HepG2 (cell line): ENCODE data around the gene NTM. TPM values are rescaled to one million over a fixed set of nuclear protein-coding genes. Genes with fewer than 3 reads are reported as not detected.

Experiments
- ATAC-seq: fragments of 200-7000 bp; cut with Tn5 transposase; 3 replicates; pipeline ENCODE4 v1.9.1; 2020; ENCODE audit warnings: mild to moderate bottlenecking, moderate library complexity
- BruUV-seq: library from RNA; stranded (reverse); fragments of 400-500 nt; replicated peaks from 2 replicates; lab custom pipeline; 2021; lab: Mats Ljungman, UMichigan
- CTCF ChIA-PET: fragments of 300-600 bp; formaldehyde crosslinking; extraction: SDS; loops from one replicate; lab custom pipeline; 2021; ENCODE audit warnings: low total read pairs, inconsistent platforms, low intra/inter-chr PET ratio; lab: Yijun Ruan, JAX
- POLR2A ChIA-PET: fragments of 350-600 bp; sonication (Branson Sonifier 250); formaldehyde crosslinking; loops from one replicate; lab custom pipeline; 2020; ENCODE audit warnings: antibody characterized with exemption, inconsistent platforms; lab: Yijun Ruan, JAX
- DNase-seq: peaks from one replicate; pipeline ENCODE4 v3.0.0-alpha.2; 2015; ENCODE audit warnings: low spot score
- FAIRE-seq: peaks from 3 replicates; lab custom pipeline; 2011; peaks lifted over from hg19 to GRCh38; lab: Jason Lieb, UNC
- H2AFZ ChIP-seq: one replicate; pipeline ENCODE4 v1.6.1; 2011; ENCODE audit warnings: low read length, inconsistent platforms
- H3K27ac ChIP-seq: fragments of 300-600 bp; 3 replicates; pipeline ENCODE4 v1.8.0; 2011; ENCODE audit warnings: mixed run types, mild to moderate bottlenecking, mixed read lengths, low read length, inconsistent platforms; ENCODE audit not compliant: insufficient read depth; ENCODE audit errors: extremely low read length
- H3K27me3 ChIP-seq, 2 experiments: fragments of 200-600 bp in 1 of 2; 2 replicates in 1 of 2; 3 replicates in 1 of 2; pipeline versions ENCODE4 v1.6.0 to v1.8.0; 2011; ENCODE audit warnings: low read length in 2 of 2, mild to moderate bottlenecking in 2 of 2, moderate library complexity in 2 of 2, inconsistent platforms in 1 of 2; ENCODE audit not compliant: insufficient read depth in 2 of 2, control insufficient read depth in 1 of 2
- H3K36me3 ChIP-seq, 2 experiments: fragments of 200-600 bp in 1 of 2; replicated peaks in 1 of 2; 2 replicates in 1 of 2; 3 replicates in 1 of 2; pipeline versions ENCODE4 v1.5.1 to v1.8.0; 2011; ENCODE audit warnings: low read length in 2 of 2, inconsistent platforms in 1 of 2; ENCODE audit not compliant: insufficient read depth in 2 of 2, control insufficient read depth in 1 of 2
- H3K4me1 ChIP-seq: 2 replicates; pipeline ENCODE4 v1.5.1; 2012; ENCODE audit warnings: low read length, inconsistent platforms; ENCODE audit not compliant: insufficient read depth
- H3K4me2 ChIP-seq: 2 replicates; pipeline ENCODE4 v1.6.0; 2011; ENCODE audit warnings: low read depth, low read length, inconsistent platforms
- H3K4me3 ChIP-seq, 3 experiments: fragments of 200-600 bp in 1 of 3; sonication (generic), shearing (Covaris generic) in 1 of 3; replicated peaks in 1 of 3; 2 replicates each; pipeline ENCODE4 v1.5.1; 2011 to 2016; ENCODE audit warnings: low read length in 3 of 3, inconsistent platforms in 2 of 3, low read depth in 2 of 3, mild to moderate bottlenecking in 2 of 3, control low read depth in 1 of 3, mixed read lengths in 1 of 3; ENCODE audit not compliant: insufficient read depth in 1 of 3
- H3K79me2 ChIP-seq: one replicate; pipeline ENCODE4 v1.6.1; 2011; ENCODE audit warnings: low read length, inconsistent platforms; ENCODE audit not compliant: insufficient read depth
- H3K9ac ChIP-seq: 2 replicates; pipeline ENCODE4 v1.6.0; 2011; ENCODE audit warnings: mild to moderate bottlenecking, low read depth, low read length, inconsistent platforms; ENCODE audit not compliant: insufficient read depth
- H3K9me3 ChIP-seq: 2 replicates; pipeline ENCODE4 v1.5.1; 2012; ENCODE audit warnings: mild to moderate bottlenecking, low read length
- H4K20me1 ChIP-seq: 2 replicates; pipeline ENCODE4 v1.6.0; 2011; ENCODE audit warnings: inconsistent platforms, mild to moderate bottlenecking, low read length, moderate library complexity; ENCODE audit not compliant: insufficient read depth
- EZH2 ChIP-seq: conservative IDR thresholded peaks from 2 replicates; pipeline ENCODE4 v1.6.1; 2012; ENCODE audit warnings: mild to moderate bottlenecking, low read depth, low read length, moderate library complexity
- HMG20A ChIP-seq: IDR thresholded peaks from 2 replicates; pipeline ENCODE4 v1.6.1; 2016; ENCODE audit warnings: borderline replicate concordance
- HOMEZ ChIP-seq: IDR thresholded peaks from 2 replicates; pipeline ENCODE4 v1.6.1; 2016; ENCODE audit warnings: low read depth
- MAF1 ChIP-seq: sonication (generic); formaldehyde crosslinking; IDR thresholded peaks from 2 replicates; pipeline ENCODE4 v1.5.0; 2020; ENCODE audit warnings: missing genetic modification reagents, borderline replicate concordance
- NFKBIZ ChIP-seq: IDR thresholded peaks from 2 replicates; pipeline ENCODE4 v1.6.1; 2018; ENCODE audit warnings: missing genetic modification reagents, missing compliant biosample characterization
- PRDM10 ChIP-seq: sonication (generic); formaldehyde crosslinking; IDR thresholded peaks from 2 replicates; pipeline ENCODE4 v1.4.0; 2020; ENCODE audit warnings: low read depth, missing genetic modification reagents
- SNRNP70 ChIP-seq: fragments of 200-400 bp; formaldehyde crosslinking; IDR thresholded peaks from 2 replicates; pipeline ENCODE4 v1.6.1; 2017; ENCODE audit warnings: mild to moderate bottlenecking, low read depth, low read length, moderate library complexity
- ZFP1 ChIP-seq: IDR thresholded peaks from 2 replicates; pipeline ENCODE4 v1.6.1; 2016
- ZFP36 ChIP-seq: fragments of 150-350 bp; IDR thresholded peaks from 2 replicates; pipeline ENCODE4 v1.6.1; 2018; ENCODE audit warnings: borderline replicate concordance, low read length, low read depth; ENCODE audit not compliant: partially characterized antibody
- ZFX ChIP-seq: sonication (generic); formaldehyde crosslinking; IDR thresholded peaks from 2 replicates; pipeline ENCODE4 v1.4.0; 2020; ENCODE audit warnings: mild to moderate bottlenecking, low read depth, missing genetic modification reagents, moderate library complexity
- ZFYVE20 ChIP-seq: sonication (generic); formaldehyde crosslinking; IDR thresholded peaks from 2 replicates; pipeline ENCODE4 v1.8.0; 2023; ENCODE audit warnings: low read depth, mild to moderate bottlenecking, moderate library complexity, missing genetic modification reagents, borderline replicate concordance
- ZHX1 ChIP-seq: sonication (generic); formaldehyde crosslinking; IDR thresholded peaks from 2 replicates; pipeline ENCODE4 v1.8.1; 2022; ENCODE audit warnings: low read depth, mild to moderate bottlenecking, missing genetic modification reagents
- ZNF232 ChIP-seq: sonication (generic); formaldehyde crosslinking; IDR thresholded peaks from 2 replicates; pipeline ENCODE4 v1.4.0; 2020; ENCODE audit warnings: missing genetic modification reagents, borderline replicate concordance
- ZNF234 ChIP-seq: sonication (generic); formaldehyde crosslinking; conservative IDR thresholded peaks from 2 replicates; pipeline ENCODE4 v1.5.1; 2020; ENCODE audit warnings: mild to moderate bottlenecking, missing genetic modification reagents
- ZNF557 ChIP-seq: sonication (generic); formaldehyde crosslinking; IDR thresholded peaks from 2 replicates; pipeline ENCODE4 v1.4.0; 2020; ENCODE audit warnings: missing genetic modification reagents
- ZNF703 ChIP-seq: sonication (generic); formaldehyde crosslinking; IDR thresholded peaks from 2 replicates; pipeline ENCODE4 v1.5.1; 2020; ENCODE audit warnings: missing genetic modification reagents, mild to moderate bottlenecking, moderate library complexity, borderline replicate concordance
- ZSCAN21 ChIP-seq: sonication (generic); formaldehyde crosslinking; IDR thresholded peaks from 2 replicates; pipeline ENCODE4 v1.8.0; 2022; ENCODE audit warnings: mild to moderate bottlenecking, missing genetic modification reagents, moderate library complexity, borderline replicate concordance
- WGBS: methylation state at CpG from one replicate; pipeline ENCODE4 v1.1.6; 2017; ENCODE audit warnings: low lambda C conversion rate; 5-methylcytosine and 5-hydroxymethylcytosine counted together
- in situ Hi-C: cut with HindIII; loops from 2 replicates; pipeline ENCODE4 v1.10.0; 2017; ENCODE audit warnings: low pct_unique_long_range_greater_than_20kb; ENCODE audit not compliant: extremely low pct_ligation_motif_present
- intact Hi-C: fragments of 100-400 bp; cut with micrococcal nuclease; formaldehyde crosslinking; loops from one replicate; pipeline ENCODE4 v1.10.0; 2022; ENCODE audit not compliant: unreplicated experiment
- polyA plus RNA-seq, 8 experiments: library from polyadenylated mRNA; depleted of rRNA in 3 of 8; stranded (reverse) in 7 of 8; unstranded in 1 of 8; fragments of >200 nt; fragmentation: Illumina TruSeq in 4 of 8; extraction: Trizol in 4 of 8; gene quantifications; 2 replicates each; pipeline versions ENCODE4 v1.2.1 to v1.2.3, GENCODE V29; 2011 to 2016; ENCODE audit warnings: low read depth in 4 of 8, missing spikeins in 1 of 8, mixed read lengths in 1 of 8; ENCODE audit not compliant: insufficient read depth in 1 of 8
- total RNA-seq, 5 experiments: library from RNA; depleted of rRNA; stranded (reverse); fragments of >200 nt; fragmentation: Illumina TruSeq; extraction: Trizol; gene quantifications; 2 replicates each; pipeline ENCODE4 v1.2.3, GENCODE V29; 2016; ENCODE audit warnings: low read depth in 1 of 5

NTM gene
- total and polyA plus RNA-seq, 2 of the 13 experiments (the other 11 are each of a cell fraction or from before 2014, with no cell fraction given): not detected

GRCh38 chr11:132361011-132361550, 990.7 kb downstream of the NTM start (continued):
- no peak for TF ChIP-seq ZFX
- no peak for TF ChIP-seq ZSCAN21
- TF ChIP-seq HMG20A (CRISPR knock-in tag): no peak
- no peak for TF ChIP-seq NFKBIZ

GRCh38 chr11:132365650-132366049, 995.2 kb downstream of the NTM start:
- Histone ChIP-seq H3K4me2 (no peak overlapping the region), H3K79me2 (no peaks in the 10 kb centered on the region), H2AFZ (no peak overlapping the region), H4K20me1 (no peaks in the 10 kb centered on the region), H3K9me3 (peaks cover 35% of the 10 kb centered on the region), H3K9ac (no peak overlapping the region), H3K27me3 (no peaks in the 10 kb centered on the region), H3K36me3 (no peaks in the 10 kb centered on the region), H3K27ac (no peak overlapping the region), H3K4me1 (no peaks in the 10 kb centered on the region), H3K4me3 (no peak overlapping the region)
- ATAC-seq (no peak), FAIRE-seq (no peak), DNase-seq (no peak)
- in situ Hi-C loops (no loop called here), intact Hi-C loops (no loop called here)
- ChIA-PET POLR2A (no interaction called here), CTCF (no interaction called here)
- no TSS peak for BruUV-seq
- 16% methylated on average over 3 of the region's 3 CpGs for whole genome bisulfite sequencing
- TF ChIP-seq MAF1 (CRISPR knock-in tag) (no peak), EZH2 (no peak), ZFP1 (CRISPR knock-in tag) (no peak), PRDM10 (CRISPR knock-in tag) (no peak), ZNF232 (CRISPR knock-in tag) (no peak), ZNF557 (CRISPR knock-in tag) (no peak), ZNF703 (CRISPR knock-in tag) (no peak), ZFYVE20 (CRISPR knock-in tag) (no peak), ZNF234 (no peak), HOMEZ (no peak), ZFP36 (no peak), ZHX1 (CRISPR knock-in tag) (no peak), SNRNP70 (no peak)
